Measurements from ENCODE around the gene HMCN2.

Gene HMCN2

GRCh38 chr9:130234340-130235260 lies 31.0 kb upstream of the HMCN2 start:
- no peak for TF ChIP-seq CTCF (IDR thresholded peaks at IDR 0.05; ENCODE audit: low read length)
- no peak for TF ChIP-seq EZH2phosphoT487 (IDR thresholded peaks at IDR 0.05; ENCODE audit: low read length)
- TF ChIP-seq EZH2 (optimal IDR thresholded peaks at IDR 0.05; ENCODE audit: low read depth, low read length) = no peak
- H4K20me1 ChIP-seq (ENCODE audit: insufficient read depth, low read length) = no peaks in the 10 kb centered on the region
- H2AFZ ChIP-seq (ENCODE audit: low read length) = no peak overlapping the region
- DNase-seq = no peak
- H3K9me3 ChIP-seq (replicated peaks; ENCODE audit: insufficient read depth, low read length) = no peaks in the 10 kb centered on the region
- no peaks in the 10 kb centered on the region for H3K9me2 ChIP-seq (replicated peaks; ENCODE audit: insufficient read depth, low read length)
- 0 out of 2 replicates have a peak, but pooled peaks cover 2% of the 10 kb centered on the region for H3F3A ChIP-seq (ENCODE audit: insufficient read depth, low read length)
- H3K36me3 ChIP-seq (replicated peaks; ENCODE audit: insufficient read depth, low read length) = no peaks in the 10 kb centered on the region
- H3K27ac ChIP-seq (ENCODE audit: low read length) = no peak overlapping the region
- no peak overlapping the region for H3K4me3 ChIP-seq (ENCODE audit: low read length)
- no peak overlapping the region for H3K9ac ChIP-seq (ENCODE audit: low read length)
- H3K27me3 ChIP-seq (replicated peaks; ENCODE audit: insufficient read depth, low read length) = peaks cover 63% of the 10 kb centered on the region
- H3K79me2 ChIP-seq (ENCODE audit: low read length) = no peaks in the 10 kb centered on the region
- no peak overlapping the region for H3K4me2 ChIP-seq (ENCODE audit: low read depth, low read length)
- no peaks in the 10 kb centered on the region for H3K4me1 ChIP-seq (ENCODE audit: low read length)

DNA sequence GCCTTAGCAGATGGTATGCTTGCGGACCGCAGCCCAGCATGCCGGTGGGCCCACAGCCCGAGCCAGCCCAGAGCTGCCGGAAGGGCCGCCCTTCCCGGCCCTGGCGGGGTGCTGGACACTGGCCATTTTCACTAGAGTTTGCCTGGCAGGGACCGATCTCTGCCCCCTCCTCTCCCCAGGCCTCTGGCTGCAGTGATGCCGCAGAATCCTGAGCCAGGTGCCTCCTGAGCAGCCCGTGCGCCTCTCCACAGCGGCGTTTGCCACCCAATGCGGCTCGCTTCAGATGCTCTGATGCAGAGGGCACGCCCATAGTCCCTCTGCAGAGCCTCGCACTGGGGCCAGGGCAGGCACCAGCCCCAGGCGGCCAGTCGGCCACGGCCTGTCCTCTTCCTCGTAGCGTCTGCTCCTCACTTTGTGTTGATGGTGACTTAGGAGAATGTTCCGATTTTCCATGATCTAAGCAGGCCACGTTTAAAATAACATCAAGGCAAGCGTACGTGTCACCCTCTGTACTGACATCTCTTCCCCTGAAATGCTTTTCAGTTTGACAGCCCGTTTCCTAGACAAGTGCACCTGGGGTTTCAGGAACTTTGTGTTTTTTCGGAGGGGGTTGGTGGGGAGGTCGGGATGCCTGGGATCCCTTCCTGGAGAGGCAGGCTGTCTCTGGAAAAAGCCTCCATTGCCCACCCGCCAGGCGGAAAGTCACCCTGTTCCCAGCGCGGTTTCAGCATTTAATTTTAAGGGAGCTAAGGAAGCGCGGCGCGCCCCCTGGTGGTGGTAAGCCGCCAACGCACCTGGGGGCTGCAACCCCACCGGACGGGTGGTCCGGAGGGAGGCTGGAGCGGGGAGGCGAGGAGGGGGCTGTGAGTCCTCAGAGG lies 29.8 kb upstream of the HMCN2 start:
- Histone ChIP-seq H3K9me3 (replicated peaks; ENCODE audit: insufficient read depth, low read length) (no peaks in the 10 kb centered on the region), H3K79me2 (ENCODE audit: low read length) (no peaks in the 10 kb centered on the region), H2AFZ (ENCODE audit: low read length) (0 out of 2 replicates have a peak overlapping the region, but pooled peaks have one; percentile 32), H3K27ac (ENCODE audit: low read length) (no peak overlapping the region), H3K4me3 (ENCODE audit: low read length) (peak overlapping the region; percentile 32; the same call in 1 of the 2 replicates), H3K4me2 (ENCODE audit: low read depth, low read length) (peak overlapping the region; percentile 59; the same call in 1 of the 2 replicates), H3K9ac (ENCODE audit: low read length) (no peak overlapping the region), H3K4me1 (ENCODE audit: low read length) (peaks cover 5% of the 10 kb centered on the region; the same call in 1 of the 2 replicates), H4K20me1 (ENCODE audit: insufficient read depth, low read length) (no peaks in the 10 kb centered on the region), H3F3A (ENCODE audit: insufficient read depth, low read length) (0 out of 2 replicates have a peak, but pooled peaks cover 4% of the 10 kb centered on the region), H3K36me3 (replicated peaks; ENCODE audit: insufficient read depth, low read length) (no peaks in the 10 kb centered on the region), H3K9me2 (replicated peaks; ENCODE audit: insufficient read depth, low read length) (no peaks in the 10 kb centered on the region), H3K27me3 (replicated peaks; ENCODE audit: insufficient read depth, low read length) (peaks cover 62% of the 10 kb centered on the region)
- TF ChIP-seq EZH2 (optimal IDR thresholded peaks at IDR 0.05; ENCODE audit: low read depth, low read length) (no peak), CTCF (IDR thresholded peaks at IDR 0.05; ENCODE audit: low read length) (peak; percentile 95)
- peak; percentile 50 for DNase-seq

- no peaks in the 10 kb centered on the region for H3K9me2 ChIP-seq (replicated peaks; ENCODE audit: insufficient read depth, low read length)
- H3K4me3 ChIP-seq (ENCODE audit: low read length) = no peak overlapping the region
- no peaks in the 10 kb centered on the region for H4K20me1 ChIP-seq (ENCODE audit: insufficient read depth, low read length)
- peaks cover 58% of the 10 kb centered on the region for H3K27me3 ChIP-seq (replicated peaks; ENCODE audit: insufficient read depth, low read length)
- no peaks in the 10 kb centered on the region for H3K36me3 ChIP-seq (replicated peaks; ENCODE audit: insufficient read depth, low read length)
- no peaks in the 10 kb centered on the region for H3K9me3 ChIP-seq (replicated peaks; ENCODE audit: insufficient read depth, low read length)
- no peak for DNase-seq
- H3K79me2 ChIP-seq (ENCODE audit: low read length) = no peaks in the 10 kb centered on the region
- H3K9ac ChIP-seq (ENCODE audit: low read length) = no peak overlapping the region
- H3K4me1 ChIP-seq (ENCODE audit: low read length) = peaks cover 6% of the 10 kb centered on the region; the same call in 1 of the 2 replicates
- H2AFZ ChIP-seq (ENCODE audit: low read length) = no peak overlapping the region
- peak overlapping the region; percentile 59; the same call in 1 of the 2 replicates for H3K4me2 ChIP-seq (ENCODE audit: low read depth, low read length)
- H3K27ac ChIP-seq (ENCODE audit: low read length) = no peak overlapping the region
- H3F3A ChIP-seq (ENCODE audit: insufficient read depth, low read length) = 0 out of 2 replicates have a peak, but pooled peaks cover 4% of the 10 kb centered on the region
- TF ChIP-seq CTCF (IDR thresholded peaks at IDR 0.05; ENCODE audit: low read length) = no peak
- no peak for TF ChIP-seq EZH2 (optimal IDR thresholded peaks at IDR 0.05; ENCODE audit: low read depth, low read length)
- TF ChIP-seq EZH2phosphoT487 (IDR thresholded peaks at IDR 0.05; ENCODE audit: low read length) = no peak
These were observed 29.0 kb upstream of the HMCN2 start for GRCh38 chr9:130236436-130236985.
